ENCODE measurements around the gene C1QL1. TPM values are rescaled to one million over a fixed set of nuclear protein-coding genes. Genes with fewer than 3 reads are reported as not detected.
A peak's percentile ranks its signal among the peaks of the same experiment; 100 is the strongest.

Gene C1QL1
- total RNA-seq, 1 experiment from 2014 or later: not detected

GRCh38 chr17:44926821-44927525, 41.1 kb downstream of the C1QL1 start:
- no peaks in the 10 kb centered on the region for H3K9me2 ChIP-seq (replicated peaks; ENCODE audit: insufficient read depth, low read length)
- no peaks in the 10 kb centered on the region for H3K4me1 ChIP-seq (ENCODE audit: low read length)
- H3K4me3 ChIP-seq (ENCODE audit: low read length): no peak overlapping the region
- H3K9me3 ChIP-seq (ENCODE audit: low read length): no peaks in the 10 kb centered on the region
- H3K79me2 ChIP-seq (ENCODE audit: low read length): no peaks in the 10 kb centered on the region
- no peak overlapping the region for H3K4me2 ChIP-seq (ENCODE audit: low read depth, low read length, poor library complexity, severe bottlenecking)
- H3K27ac ChIP-seq (ENCODE audit: low read length): no peak overlapping the region
- H3K27me3 ChIP-seq (ENCODE audit: low read length): no peaks in the 10 kb centered on the region
- DNase-seq: no peak
- H3K36me3 ChIP-seq (ENCODE audit: insufficient read depth, low read length): peaks cover 35% of the 10 kb centered on the region
- H4K20me1 ChIP-seq (ENCODE audit: insufficient read depth, low read depth, low read length): 0 out of 2 replicates have a peak, but pooled peaks cover 3% of the 10 kb centered on the region
- H2AFZ ChIP-seq (ENCODE audit: low read length): no peak overlapping the region
- H3K9ac ChIP-seq (ENCODE audit: low read length): no peak overlapping the region

- Histone ChIP-seq H3K9ac (ENCODE audit: low read length) (no peak overlapping the region), H3K27ac (ENCODE audit: low read length) (no peak overlapping the region), H2AFZ (ENCODE audit: low read length) (no peak overlapping the region), H3K4me1 (ENCODE audit: low read length) (peaks cover 5% of the 10 kb centered on the region), H3K4me2 (ENCODE audit: low read depth, low read length, poor library complexity, severe bottlenecking) (no peak overlapping the region), H3K9me3 (ENCODE audit: low read length) (no peaks in the 10 kb centered on the region), H3K9me2 (replicated peaks; ENCODE audit: insufficient read depth, low read length) (no peaks in the 10 kb centered on the region), H3K27me3 (ENCODE audit: low read length) (no peaks in the 10 kb centered on the region), H3K4me3 (ENCODE audit: low read length) (no peak overlapping the region), H3K79me2 (ENCODE audit: low read length) (no peaks in the 10 kb centered on the region), H4K20me1 (ENCODE audit: insufficient read depth, low read depth, low read length) (0 out of 2 replicates have a peak, but pooled peaks cover 3% of the 10 kb centered on the region), H3K36me3 (ENCODE audit: insufficient read depth, low read length) (peaks cover 27% of the 10 kb centered on the region)
- DNase-seq: no peak
Observed at GRCh38 chr17:44925731-44926697, 42.1 kb downstream of the C1QL1 start.

GRCh38 chr17:44924107-44924544, 44.0 kb downstream of the C1QL1 start:
- H4K20me1 ChIP-seq (ENCODE audit: insufficient read depth, low read depth, low read length): 0 out of 2 replicates have a peak, but pooled peaks cover 3% of the 10 kb centered on the region
- no peaks in the 10 kb centered on the region for H3K9me3 ChIP-seq (ENCODE audit: low read length)
- H3K9ac ChIP-seq (ENCODE audit: low read length): no peak overlapping the region
- peaks cover 13% of the 10 kb centered on the region; the same call in 1 of the 2 replicates for H3K36me3 ChIP-seq (ENCODE audit: insufficient read depth, low read length)
- H3K4me3 ChIP-seq (ENCODE audit: low read length): no peak overlapping the region
- H3K4me1 ChIP-seq (ENCODE audit: low read length): peaks cover 21% of the 10 kb centered on the region
- H3K4me2 ChIP-seq (ENCODE audit: low read depth, low read length, poor library complexity, severe bottlenecking): no peak overlapping the region
- H3K79me2 ChIP-seq (ENCODE audit: low read length): no peaks in the 10 kb centered on the region
- H3K27me3 ChIP-seq (ENCODE audit: low read length): no peaks in the 10 kb centered on the region
- no peak overlapping the region for H2AFZ ChIP-seq (ENCODE audit: low read length)
- H3K9me2 ChIP-seq (replicated peaks; ENCODE audit: insufficient read depth, low read length): no peaks in the 10 kb centered on the region
- DNase-seq: peak; percentile 46
- no peak overlapping the region for H3K27ac ChIP-seq (ENCODE audit: low read length)

- no peaks in the 10 kb centered on the region for H3K9me3 ChIP-seq (ENCODE audit: low read length)
- no peak for DNase-seq
- H3K9ac ChIP-seq (ENCODE audit: low read length): no peak overlapping the region
- peaks cover 7% of the 10 kb centered on the region; the same call in 1 of the 2 replicates for H3K36me3 ChIP-seq (ENCODE audit: insufficient read depth, low read length)
- peaks cover 21% of the 10 kb centered on the region for H3K4me1 ChIP-seq (ENCODE audit: low read length)
- 0 out of 2 replicates have a peak, but pooled peaks cover 2% of the 10 kb centered on the region for H4K20me1 ChIP-seq (ENCODE audit: insufficient read depth, low read depth, low read length)
- no peak overlapping the region for H3K4me3 ChIP-seq (ENCODE audit: low read length)
- H3K9me2 ChIP-seq (replicated peaks; ENCODE audit: insufficient read depth, low read length): no peaks in the 10 kb centered on the region
- no peaks in the 10 kb centered on the region for H3K27me3 ChIP-seq (ENCODE audit: low read length)
- no peak overlapping the region for H3K4me2 ChIP-seq (ENCODE audit: low read depth, low read length, poor library complexity, severe bottlenecking)
- H3K79me2 ChIP-seq (ENCODE audit: low read length): no peaks in the 10 kb centered on the region
- H2AFZ ChIP-seq (ENCODE audit: low read length): no peak overlapping the region
- no peak overlapping the region for H3K27ac ChIP-seq (ENCODE audit: low read length)
Observed at GRCh38 chr17:44922746-44923470, 45.2 kb downstream of the C1QL1 start.

- Histone ChIP-seq H2AFZ (ENCODE audit: low read length) (no peak overlapping the region), H3K4me3 (ENCODE audit: low read length) (no peak overlapping the region), H4K20me1 (ENCODE audit: insufficient read depth, low read depth, low read length) (no peaks in the 10 kb centered on the region), H3K9ac (ENCODE audit: low read length) (no peak overlapping the region), H3K27ac (ENCODE audit: low read length) (no peak overlapping the region), H3K4me1 (ENCODE audit: low read length) (peaks cover 21% of the 10 kb centered on the region), H3K27me3 (ENCODE audit: low read length) (no peaks in the 10 kb centered on the region), H3K9me2 (replicated peaks; ENCODE audit: insufficient read depth, low read length) (no peaks in the 10 kb centered on the region), H3K79me2 (ENCODE audit: low read length) (no peaks in the 10 kb centered on the region), H3K9me3 (ENCODE audit: low read length) (no peaks in the 10 kb centered on the region), H3K4me2 (ENCODE audit: low read depth, low read length, poor library complexity, severe bottlenecking) (no peak overlapping the region), H3K36me3 (ENCODE audit: insufficient read depth, low read length) (0 out of 2 replicates have a peak, but pooled peaks cover under 1% of the 10 kb centered on the region)
- no peak for DNase-seq
Observed at GRCh38 chr17:44922136-44922535, 46.0 kb downstream of the C1QL1 start.

- H3K4me3 ChIP-seq (ENCODE audit: low read length): no peak overlapping the region
- peaks cover 21% of the 10 kb centered on the region for H3K4me1 ChIP-seq (ENCODE audit: low read length)
- H3K9me3 ChIP-seq (ENCODE audit: low read length): no peaks in the 10 kb centered on the region
- peak overlapping the region; percentile 24 for H3K4me2 ChIP-seq (ENCODE audit: low read depth, low read length, poor library complexity, severe bottlenecking)
- no peak overlapping the region for H3K9ac ChIP-seq (ENCODE audit: low read length)
- H3K27ac ChIP-seq (ENCODE audit: low read length): no peak overlapping the region
- no peaks in the 10 kb centered on the region for H3K36me3 ChIP-seq (ENCODE audit: insufficient read depth, low read length)
- no peaks in the 10 kb centered on the region for H3K9me2 ChIP-seq (replicated peaks; ENCODE audit: insufficient read depth, low read length)
- H2AFZ ChIP-seq (ENCODE audit: low read length): no peak overlapping the region
- no peaks in the 10 kb centered on the region for H4K20me1 ChIP-seq (ENCODE audit: insufficient read depth, low read depth, low read length)
- no peaks in the 10 kb centered on the region for H3K79me2 ChIP-seq (ENCODE audit: low read length)
- DNase-seq: no peak
- no peaks in the 10 kb centered on the region for H3K27me3 ChIP-seq (ENCODE audit: low read length)
Observed at GRCh38 chr17:44921122-44921882, 46.8 kb downstream of the C1QL1 start.

- H3K4me2 ChIP-seq (ENCODE audit: low read depth, low read length, poor library complexity, severe bottlenecking): peak overlapping the region; percentile 24
- no peaks in the 10 kb centered on the region for H3K27me3 ChIP-seq (ENCODE audit: low read length)
- H2AFZ ChIP-seq (ENCODE audit: low read length): no peak overlapping the region
- no peaks in the 10 kb centered on the region for H3K9me3 ChIP-seq (ENCODE audit: low read length)
- no peaks in the 10 kb centered on the region for H3K36me3 ChIP-seq (ENCODE audit: insufficient read depth, low read length)
- DNase-seq: no peak
- H3K9me2 ChIP-seq (replicated peaks; ENCODE audit: insufficient read depth, low read length): no peaks in the 10 kb centered on the region
- H3K9ac ChIP-seq (ENCODE audit: low read length): no peak overlapping the region
- H3K27ac ChIP-seq (ENCODE audit: low read length): no peak overlapping the region
- H3K4me1 ChIP-seq (ENCODE audit: low read length): peaks cover 21% of the 10 kb centered on the region
- H3K4me3 ChIP-seq (ENCODE audit: low read length): no peak overlapping the region
- no peaks in the 10 kb centered on the region for H4K20me1 ChIP-seq (ENCODE audit: insufficient read depth, low read depth, low read length)
- no peaks in the 10 kb centered on the region for H3K79me2 ChIP-seq (ENCODE audit: low read length)
Observed at GRCh38 chr17:44920565-44920940, 47.5 kb downstream of the C1QL1 start.

Data from Karpas-422 (cell line).